ENCODE measurements around the gene ARPC1A. TPM values are rescaled to one million over a fixed set of nuclear protein-coding genes. Genes with fewer than 3 reads are reported as not detected.

Gene ARPC1A
- total RNA-seq, 1 donor from 2014 or later = 110 TPM

Other genes starting within 250 kb of the ARPC1A start
- gene SMURF1, start 181.8 kb upstream of the ARPC1A start, total RNA-seq = 37.0 TPM
- gene KPNA7, start 117.8 kb upstream of the ARPC1A start, total RNA-seq = not detected
- not detected for gene MYH16, start 53.1 kb upstream of the ARPC1A start, total RNA-seq
- 125 TPM for gene ARPC1B, start 48.8 kb downstream of the ARPC1A start, total RNA-seq
- 76.1 TPM for gene PDAP1, start 82.7 kb downstream of the ARPC1A start, total RNA-seq
- gene BUD31, start 83.1 kb downstream of the ARPC1A start, total RNA-seq = 59.2 TPM
- 4.4 TPM for gene PTCD1, start 112.9 kb downstream of the ARPC1A start, total RNA-seq
- 38.0 TPM for gene CPSF4, start 113.0 kb downstream of the ARPC1A start, total RNA-seq
- 144 TPM for gene ATP5MF, start 140.3 kb downstream of the ARPC1A start, total RNA-seq
- 12.4 TPM for gene ZNF789, start 147.0 kb downstream of the ARPC1A start, total RNA-seq
- gene ZNF394, start 174.4 kb downstream of the ARPC1A start, total RNA-seq = 38.8 TPM
- gene ZKSCAN5, start 178.8 kb downstream of the ARPC1A start, total RNA-seq = 10.0 TPM
- 6.7 TPM for gene FAM200A, start 226.2 kb downstream of the ARPC1A start, total RNA-seq
- 62.0 TPM for gene ZNF655, start 232.7 kb downstream of the ARPC1A start, total RNA-seq